Stimulated activated CD4-positive, alpha-beta T cell treated with anti-CD3 and anti-CD28 coated beads, TNF-alpha, amount 100 ng/mL, for 48 hours (primary cell): ENCODE data around the gene SCGB1D1.
"Not testable (repeated sequence)": the region's sequence is repeated elsewhere in the genome, so short reads cannot be mapped to it uniquely, and the experiment has no call there.

Source experiments
- DNase-seq, 3 donors: peaks; one replicate each; pipeline ENCODE4 v3.0.0-alpha.2; 2020; ENCODE audit warnings: low read depth in 3 of 3

Gene SCGB1D1

DNA sequence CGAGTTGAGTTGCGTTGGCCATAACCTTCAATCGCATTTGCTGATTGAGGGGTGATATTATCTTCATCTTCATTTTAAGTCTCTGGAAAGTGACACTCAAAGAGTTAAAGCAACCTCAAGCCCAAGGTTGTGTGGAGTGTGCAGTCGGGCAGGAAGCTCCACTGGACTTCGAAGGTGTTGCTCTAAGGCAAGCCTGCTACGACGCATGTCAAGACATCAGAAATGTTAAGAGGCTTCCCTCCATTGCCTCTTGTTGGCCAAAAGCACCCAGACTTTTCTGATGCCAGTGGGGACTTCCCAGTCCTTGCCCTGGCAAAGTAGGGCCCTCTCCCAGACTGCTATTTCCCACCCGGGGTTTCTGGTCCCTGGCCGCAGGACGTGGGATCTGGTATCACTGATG is 23.6 kb upstream of the SCGB1D1 start:
- no peak for DNase-seq

DNA sequence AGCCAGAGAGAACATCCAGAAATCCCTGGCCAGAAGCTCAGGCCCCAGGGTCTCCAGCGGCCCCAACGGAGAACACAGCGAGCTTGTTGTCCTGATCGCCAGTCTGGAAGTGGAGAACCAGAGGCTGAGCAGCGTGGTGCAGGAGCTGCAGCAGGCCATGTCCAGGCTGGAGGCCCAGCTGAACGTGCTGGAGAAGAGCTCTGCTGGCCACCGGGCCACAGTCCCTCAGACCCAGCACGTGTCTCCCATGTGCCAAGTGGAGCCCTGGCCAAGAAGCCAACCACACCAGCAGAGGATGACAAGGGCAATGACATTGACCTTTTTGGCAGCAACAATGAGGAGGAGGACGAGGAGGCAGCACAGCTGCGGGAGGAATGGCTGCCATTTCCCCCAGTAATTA is 20.6 kb upstream of the SCGB1D1 start:
- DNase-seq = no peak

DNA sequence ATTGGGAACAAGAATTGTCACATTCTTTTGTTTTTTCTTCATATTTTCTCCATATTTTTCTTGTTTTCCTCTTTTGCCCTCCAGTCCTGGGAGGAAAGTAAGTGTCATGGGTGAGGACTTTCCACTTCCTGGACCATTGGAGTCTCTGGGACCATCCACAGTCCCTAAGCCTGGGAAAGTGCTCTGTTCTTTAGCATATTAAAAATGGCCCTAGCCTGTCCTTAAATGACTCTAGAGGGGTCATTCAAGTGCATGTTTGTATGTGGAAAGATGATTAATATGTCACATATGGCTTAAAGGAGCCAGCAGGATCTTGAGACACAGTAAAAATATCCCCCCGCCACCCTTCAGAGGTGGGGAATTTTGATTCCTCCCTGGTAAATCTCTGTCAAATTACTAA is 20.1 kb upstream of the SCGB1D1 start:
- DNase-seq = no peak

DNA sequence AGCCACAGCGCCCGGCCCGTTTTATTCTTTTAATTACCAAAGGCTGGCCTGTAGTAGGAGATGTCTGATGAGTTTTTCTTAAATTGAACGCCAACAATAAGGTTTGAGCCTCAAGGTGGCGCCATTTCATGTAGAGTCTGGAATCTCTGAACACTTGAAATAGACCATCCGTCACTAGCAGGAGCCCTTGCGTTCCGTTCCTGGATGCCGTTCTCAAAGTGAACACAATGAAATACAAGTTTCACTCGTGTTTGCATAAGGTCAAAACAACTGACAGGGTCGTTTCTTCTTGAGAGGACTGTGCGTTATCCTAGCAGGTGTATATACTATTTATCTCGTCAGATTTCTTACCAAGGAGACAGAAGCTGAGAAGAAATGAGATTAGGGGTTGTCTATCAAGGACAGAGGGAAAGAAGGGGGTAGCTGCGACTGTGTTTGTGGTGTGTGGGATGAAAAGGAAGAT is 18.7 kb upstream of the SCGB1D1 start:
- peak; percentile 52 to 63 (median 63) for DNase-seq

DNA sequence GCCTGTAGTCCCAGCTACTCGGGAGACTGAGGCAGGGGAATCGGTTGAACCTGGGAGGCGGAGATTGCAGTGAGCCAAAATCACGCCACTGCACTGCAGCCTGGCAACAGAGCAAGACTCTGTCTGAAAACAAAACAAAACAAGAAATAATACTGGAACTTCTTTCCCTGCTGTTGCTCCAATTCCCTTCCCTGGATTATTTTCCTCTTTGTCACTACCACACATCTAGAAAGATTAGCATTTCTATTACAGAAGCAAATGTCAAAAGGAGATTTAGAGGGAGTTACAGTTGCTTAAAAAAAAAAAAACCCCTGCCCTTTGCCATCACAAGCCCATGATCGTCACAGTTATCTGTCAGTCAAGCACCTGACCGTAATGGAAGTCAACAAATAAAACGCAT is 17.7 kb upstream of the SCGB1D1 start:
- no peak for DNase-seq

DNA sequence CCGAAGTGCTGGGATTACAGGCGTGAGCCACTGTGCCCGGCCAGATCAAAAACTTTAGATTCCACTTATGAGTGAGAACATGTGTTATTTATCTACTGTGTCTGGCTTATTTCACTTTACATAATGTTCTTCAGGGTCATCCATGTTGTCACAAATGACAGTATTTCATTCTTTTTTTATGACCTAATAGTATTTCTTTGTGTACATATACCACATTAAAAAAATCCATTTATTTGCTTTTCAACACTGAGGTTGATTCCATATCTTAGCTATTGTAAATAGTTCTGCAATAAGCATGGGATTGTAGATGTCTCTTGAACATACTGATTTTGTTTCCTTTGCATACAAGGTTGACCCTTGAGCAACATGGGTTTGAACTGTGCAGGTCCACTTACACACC is 13.2 kb upstream of the SCGB1D1 start:
- no peak for DNase-seq

DNA sequence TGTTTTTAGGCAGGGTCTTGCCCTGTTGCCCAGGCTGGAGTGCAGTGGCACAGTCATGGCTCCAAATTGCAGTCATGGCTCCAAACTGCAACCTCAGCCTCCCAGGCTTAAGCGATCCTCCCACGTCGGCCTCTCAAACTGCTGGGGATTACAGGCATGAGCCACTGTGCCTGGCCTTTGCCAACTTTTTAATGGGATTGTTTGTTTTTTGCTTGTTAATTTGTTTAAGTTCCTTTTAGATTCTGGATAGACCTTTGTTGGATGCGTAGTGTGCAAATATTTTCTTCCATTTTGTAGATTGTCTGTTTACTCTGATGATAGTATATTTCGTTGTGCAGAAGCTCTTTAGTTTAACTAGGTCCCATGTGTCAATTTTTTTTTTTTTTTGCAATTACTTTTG is 10.0 kb upstream of the SCGB1D1 start:
- DNase-seq = no peak

DNA sequence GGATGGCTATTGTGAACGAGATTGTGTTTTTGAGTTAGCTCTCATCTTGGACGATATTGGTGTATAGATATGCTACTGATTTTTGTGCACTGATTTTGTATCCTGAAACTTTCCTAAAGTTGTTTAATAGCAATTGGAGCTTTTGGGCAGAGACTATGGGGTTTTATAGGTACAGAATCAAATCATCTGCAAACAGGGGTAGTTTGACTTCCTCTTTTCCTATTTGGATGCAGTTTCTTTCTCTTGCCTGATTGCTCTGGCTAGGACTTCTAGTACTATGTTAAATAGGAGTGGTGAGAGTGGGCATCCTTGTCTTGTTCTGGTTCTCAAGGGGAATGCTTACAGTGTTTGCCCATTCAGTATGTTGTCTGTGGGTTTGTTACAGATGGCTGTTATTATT is 8.9 kb upstream of the SCGB1D1 start:
- DNase-seq = no peak

DNA sequence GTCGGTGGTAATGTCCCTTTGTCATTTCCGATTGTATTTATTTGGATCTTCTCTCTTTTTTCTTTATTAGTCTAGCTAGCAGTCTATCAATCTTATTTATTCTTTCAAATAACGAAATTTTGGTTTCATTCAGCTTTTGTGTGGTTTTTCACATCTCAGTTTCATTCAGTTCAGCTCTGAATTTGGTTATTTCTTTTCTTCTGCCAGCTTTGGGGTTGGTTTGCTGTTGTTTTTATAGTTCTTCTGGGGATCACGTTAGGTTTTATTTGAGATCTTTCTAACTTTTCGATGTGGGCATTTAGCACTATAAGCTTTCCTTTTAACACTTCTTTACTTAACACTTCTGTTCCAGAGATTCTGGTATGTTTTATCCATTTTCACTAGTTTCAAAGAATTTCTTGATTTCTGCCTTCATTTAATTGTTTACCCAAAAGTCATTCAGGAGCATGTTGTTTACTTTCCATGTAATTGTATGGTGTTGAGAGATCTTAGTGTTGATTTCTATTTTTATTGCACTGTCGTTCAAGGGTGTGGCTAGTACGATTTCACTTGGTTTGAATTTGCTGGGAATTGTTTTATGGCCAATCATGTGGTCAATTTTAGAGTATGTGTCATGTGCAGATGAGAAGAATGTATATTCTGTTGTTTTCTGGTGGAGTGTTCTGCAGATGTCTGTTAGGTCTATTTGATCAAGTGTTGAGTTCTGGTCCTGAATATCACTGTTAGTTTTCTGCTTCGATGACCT is 7.7 kb upstream of the SCGB1D1 start:
- no peak for DNase-seq

DNA sequence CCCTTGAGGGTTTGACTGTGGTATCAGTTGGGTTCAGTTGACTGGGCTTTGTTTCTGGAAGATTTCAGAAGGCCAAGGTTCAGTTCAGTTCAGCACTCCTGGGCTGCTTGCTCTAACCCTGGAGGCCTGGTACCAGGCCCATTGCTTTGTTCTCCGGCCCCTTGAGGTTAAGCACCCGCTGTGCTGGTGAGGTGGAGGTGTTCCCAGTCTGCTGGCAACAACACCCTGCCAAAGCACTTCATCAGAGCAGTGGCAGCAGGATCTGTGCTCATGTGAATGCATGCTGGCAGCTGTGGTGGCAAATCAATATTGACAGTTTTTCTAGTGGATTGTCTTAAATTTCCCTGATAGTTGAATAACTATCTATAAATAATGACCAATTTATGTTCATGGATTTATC is 3.8 kb upstream of the SCGB1D1 start:
- DNase-seq = no peak

DNA sequence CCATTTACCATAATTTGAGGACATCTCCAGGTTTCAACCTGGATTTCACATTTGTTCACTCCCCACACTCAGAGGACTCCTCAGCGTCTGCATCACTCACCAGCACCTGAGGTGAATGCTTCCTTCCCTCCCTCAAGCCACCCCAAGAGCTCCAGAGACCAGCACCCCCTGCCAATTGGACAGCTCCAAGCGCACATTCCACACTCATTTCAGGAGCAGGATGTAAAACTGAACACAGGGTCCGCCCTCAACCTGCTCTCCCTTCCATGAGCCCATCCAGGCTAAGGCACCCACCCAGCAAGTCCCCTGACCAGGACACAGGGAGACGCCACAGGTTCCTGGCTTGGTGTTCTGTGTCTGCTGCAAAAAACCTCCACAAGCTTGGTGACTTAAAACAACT is 3.9 kb downstream of the SCGB1D1 start:
- no peak for DNase-seq

DNA sequence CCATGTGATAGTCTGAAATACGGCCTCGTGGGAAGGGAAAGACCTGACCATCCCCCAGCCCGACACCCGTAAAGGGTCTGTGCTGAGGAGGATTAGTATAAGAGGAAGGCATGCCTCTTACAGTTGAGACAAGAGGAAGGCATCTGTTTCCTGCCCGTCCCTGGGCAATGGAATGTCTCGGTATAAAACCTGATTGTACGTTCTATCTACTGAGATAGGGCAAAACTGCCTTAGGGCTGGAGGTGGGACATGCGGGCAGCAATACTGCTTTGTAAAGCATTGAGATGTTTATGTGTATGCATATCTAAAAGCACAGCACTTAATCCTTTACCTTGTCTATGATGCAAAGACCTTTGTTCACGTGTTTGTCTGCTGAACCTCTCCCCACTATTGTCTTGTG is 5.0 kb downstream of the SCGB1D1 start:
- DNase-seq = not testable (repeated sequence)

DNA sequence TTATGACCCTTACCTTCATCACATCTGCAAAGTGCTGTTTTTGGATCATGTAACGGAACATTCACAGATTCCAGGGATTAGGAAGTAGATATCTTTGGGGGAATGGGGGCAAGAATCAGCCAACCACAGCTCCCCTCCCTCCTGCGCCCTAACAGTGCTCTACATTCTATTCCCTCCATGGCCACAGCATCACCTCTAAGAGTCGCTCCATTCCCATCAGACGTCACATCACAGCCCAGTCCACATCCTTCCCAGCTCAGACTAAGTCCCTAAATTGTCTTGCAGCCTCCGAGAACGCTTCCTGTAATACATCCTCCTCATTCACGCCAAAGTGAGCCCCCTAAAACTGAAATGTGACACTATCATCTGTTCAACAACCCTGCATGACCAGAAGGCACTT is 5.9 kb downstream of the SCGB1D1 start:
- DNase-seq = no peak

DNA sequence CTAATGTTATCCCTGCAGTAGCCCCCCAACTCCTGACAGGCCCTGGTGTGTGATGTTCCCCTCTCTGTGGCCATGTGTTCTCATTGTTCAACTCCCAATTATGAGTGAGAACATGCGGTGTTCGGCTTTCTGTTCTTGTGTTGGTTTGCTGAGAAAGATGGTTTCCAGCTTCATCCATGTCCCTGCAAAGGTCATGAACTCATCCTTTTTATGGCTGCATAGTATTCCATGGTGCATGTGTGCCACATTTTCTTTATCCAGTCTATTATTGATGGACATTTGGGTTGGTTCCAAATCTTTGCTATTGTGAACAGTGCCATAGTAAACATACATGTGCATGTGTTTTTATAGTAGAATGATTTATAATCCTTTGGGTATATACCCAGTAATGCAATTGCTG is 7.4 kb downstream of the SCGB1D1 start:
- DNase-seq = not testable (repeated sequence)

DNA sequence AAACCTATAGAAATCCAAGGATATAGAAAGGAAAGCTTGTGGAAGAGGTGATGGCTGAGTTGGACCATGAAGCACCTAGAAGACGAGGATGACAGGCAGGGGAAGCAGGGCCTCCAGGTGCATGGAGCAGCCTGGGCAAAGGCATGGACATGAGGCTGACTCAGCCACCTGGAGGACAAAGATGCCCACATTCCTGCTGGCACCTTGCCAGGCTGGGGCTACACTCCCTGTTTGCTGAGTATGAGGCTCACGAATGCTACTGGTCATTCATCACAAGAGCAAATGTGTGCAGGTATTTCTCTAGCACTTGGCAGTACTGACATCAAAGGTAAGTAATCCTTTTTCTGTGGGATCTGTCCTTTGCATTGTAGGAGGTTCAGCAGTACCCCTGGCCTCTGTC is 11.4 kb downstream of the SCGB1D1 start:
- no peak for DNase-seq

DNA sequence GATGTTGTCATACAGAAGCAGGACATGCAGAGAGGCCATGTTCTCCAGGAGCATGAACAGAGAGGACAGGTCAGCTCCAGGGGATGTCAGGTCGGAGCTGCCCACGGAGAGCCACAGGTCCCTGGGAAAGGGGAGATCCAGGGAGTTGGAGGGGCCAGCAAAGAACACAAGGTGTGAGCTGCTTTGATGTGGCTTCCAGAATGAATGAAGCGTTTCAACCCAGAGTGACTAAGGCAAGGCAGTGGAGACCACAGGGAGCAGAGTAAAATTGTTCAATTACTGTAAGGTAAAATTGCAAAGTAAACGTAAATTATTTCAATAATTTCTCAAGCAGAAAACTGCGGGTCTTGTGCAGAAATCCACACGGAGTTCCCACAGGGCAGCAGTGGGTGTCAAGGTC is 12.9 kb downstream of the SCGB1D1 start:
- no peak for DNase-seq

DNA sequence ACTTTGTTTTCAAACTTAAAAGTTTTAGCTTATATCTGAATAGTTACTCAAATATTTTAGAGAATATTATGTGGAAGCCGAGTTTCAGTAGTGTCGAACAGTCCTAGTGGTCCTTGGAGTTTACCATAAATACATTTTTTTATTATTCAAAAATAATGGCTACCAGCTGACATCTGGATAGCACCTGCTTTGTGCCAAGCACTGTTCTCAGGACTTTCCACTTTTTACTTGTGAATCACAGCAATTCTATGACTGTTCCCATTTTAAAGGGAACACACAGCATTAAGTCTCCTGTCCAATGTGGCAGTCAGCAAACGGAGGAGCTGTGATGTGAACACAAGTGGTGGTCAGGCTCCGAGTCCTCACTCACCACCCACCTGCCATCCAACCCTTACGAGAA is 14.4 kb downstream of the SCGB1D1 start:
- no peak for DNase-seq

DNA sequence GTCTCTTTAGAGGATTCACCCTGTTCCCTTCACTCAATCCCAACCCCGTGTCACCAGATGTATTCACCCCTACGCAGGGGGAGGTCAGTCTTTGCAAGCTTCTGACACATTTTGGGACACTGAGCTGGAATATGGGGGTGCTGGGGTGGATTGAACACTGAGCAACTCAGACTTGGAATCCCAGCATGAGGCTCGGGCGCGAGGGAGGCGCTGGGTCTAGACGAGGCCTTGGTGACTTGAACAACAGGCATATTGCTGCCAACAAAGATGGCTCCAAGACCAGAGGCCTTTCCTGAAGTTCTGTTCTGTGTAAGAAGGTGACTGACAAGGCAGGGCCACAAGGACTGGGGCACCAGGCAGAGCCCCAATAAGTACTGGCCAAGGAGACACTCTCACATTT is 15.4 kb downstream of the SCGB1D1 start:
- no peak for DNase-seq

DNA sequence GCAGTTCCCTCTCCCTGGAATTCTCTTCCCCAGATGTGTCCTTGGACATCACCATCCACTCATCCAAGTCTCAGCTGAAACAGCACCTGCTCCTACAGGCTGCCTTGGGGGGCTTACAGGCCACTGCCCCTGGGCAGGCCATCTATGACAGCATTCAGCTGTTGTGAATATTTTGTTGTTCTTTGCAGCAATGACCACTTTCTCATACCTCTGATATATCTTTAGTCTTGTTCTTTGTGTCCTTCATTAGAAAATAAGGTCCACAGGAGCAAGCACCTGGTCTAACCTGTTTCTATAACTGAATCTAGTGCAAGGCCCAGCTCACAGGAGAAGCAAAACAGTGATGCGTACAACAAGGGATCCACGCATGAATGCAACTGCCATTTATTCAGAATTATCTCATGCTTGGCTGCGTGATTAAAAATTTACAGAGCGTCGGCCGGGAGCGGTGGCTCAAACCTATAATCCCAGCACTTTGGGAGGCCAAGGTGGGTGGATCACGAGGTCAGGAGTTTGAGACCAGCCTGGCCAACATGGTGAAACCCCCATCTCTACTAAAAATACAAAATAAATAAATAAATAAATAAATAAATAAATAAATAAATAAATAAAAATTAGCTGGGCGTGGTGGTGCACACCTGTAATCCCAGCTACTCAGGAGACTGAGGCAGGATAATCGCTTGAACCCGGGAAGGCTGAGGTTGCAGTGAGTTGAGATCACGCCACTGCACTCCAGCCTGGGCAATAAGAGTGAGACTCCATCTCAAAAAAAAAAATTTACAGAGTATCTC is 16.5 kb downstream of the SCGB1D1 start:
- DNase-seq = not testable (repeated sequence)

DNA sequence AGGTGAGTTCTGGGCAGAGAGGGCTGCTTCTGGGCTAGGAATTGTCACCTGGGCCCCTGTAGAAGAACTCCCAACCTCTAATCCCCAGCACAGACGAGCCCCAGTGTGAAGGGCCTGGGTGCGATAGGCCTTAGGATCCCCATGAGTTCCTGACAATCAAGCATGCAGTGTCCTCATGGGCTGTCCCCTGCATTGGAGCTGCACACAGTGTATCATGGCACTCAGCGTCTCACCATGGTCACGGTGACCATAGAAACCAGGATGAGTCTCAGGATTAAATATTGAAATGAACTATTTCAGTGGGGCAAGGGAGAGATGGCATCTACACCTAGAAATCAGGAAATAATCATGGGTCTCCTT is 18.7 kb downstream of the SCGB1D1 start:
- DNase-seq = no peak

DNA sequence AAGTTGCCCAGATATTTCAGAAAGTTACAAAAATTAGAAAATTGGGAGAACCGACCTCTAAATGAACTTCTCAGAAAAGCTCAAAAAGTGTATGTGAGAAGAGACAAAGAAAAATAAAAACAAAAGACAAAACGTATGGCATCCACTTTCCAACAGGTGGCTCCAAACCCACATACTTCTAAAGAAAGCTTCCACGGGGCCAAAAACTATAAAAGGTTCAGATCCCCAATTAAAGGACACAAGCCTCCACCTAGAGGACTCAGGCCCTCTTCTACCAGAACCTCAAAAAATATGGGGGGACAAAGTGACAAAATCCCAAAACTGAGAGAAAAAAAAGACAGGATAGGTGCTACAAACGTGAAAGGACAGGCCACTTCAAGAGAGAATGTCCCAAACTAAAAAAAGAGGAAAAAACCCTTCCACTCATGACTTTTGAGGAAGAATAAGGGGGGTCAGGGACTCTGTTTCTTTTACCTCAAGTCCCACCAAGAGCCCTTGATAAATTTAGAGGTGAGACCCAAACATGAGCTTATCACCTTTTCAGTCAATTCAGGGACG is 27.3 kb downstream of the SCGB1D1 start:
- DNase-seq = no peak

DNA sequence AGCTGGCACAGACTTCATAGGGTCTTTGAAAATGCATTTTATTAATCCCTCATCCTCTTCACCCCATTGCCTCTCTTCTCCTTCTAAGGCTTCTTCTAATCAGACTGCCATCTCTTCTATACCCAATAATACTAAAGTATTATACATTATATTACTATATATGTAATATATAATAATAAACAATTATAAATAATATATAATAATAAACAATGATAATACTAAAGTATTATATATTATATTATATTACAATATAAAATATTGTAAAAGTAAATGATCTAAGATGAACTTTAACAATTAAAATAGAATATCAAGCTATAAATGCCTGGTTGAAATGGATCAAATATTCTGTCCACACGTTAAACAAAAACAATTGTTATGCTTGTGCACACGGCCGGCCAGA is 31.5 kb downstream of the SCGB1D1 start:
- no peak for DNase-seq

DNA sequence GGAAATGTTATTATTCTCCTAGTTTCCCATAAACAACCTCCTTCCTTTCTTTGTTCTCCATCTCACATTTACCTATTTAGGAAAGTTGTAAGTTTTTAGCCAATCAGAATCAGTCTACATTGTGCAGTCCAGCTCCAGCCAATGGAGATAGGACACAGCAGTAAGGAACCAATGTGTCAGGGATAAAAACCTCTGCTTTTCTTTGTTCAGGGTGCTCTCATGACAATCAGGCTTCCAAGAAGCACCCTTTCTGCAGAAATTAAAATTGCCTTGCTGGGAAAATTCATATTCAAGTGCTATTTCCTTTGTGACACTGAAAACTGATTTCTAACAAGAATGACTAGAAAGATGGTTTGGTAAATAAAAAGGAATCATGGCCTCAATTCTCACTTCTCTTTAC is 33.1 kb downstream of the SCGB1D1 start:
- DNase-seq = no peak
